Spleen (tissue), 7 donors: Measurements from ENCODE around the gene ARL14.

Experiments used
- POLR2A ChIP-seq, 3 donors: fragments of 450-650 bp; IDR thresholded peaks; one replicate each; pipeline ENCODE4 v1.5.1; 2017; ENCODE audit warnings: antibody characterized with exemption in 3 of 3, mild to moderate bottlenecking in 1 of 3
- TF ChIP-seq, protein P1 (sequence below), 11 experiments: fragments of 200-600 bp in 7 of 11; fragments of 450-650 bp in 4 of 11; sonication (generic) in 4 of 11; IDR thresholded peaks in 8 of 11; conservative IDR thresholded peaks in 3 of 11; 1 replicate in 7 of 11; 2 replicates in 4 of 11; pipeline versions ENCODE4 v1.4.0 to v1.8.0; 2016 to 2021; ENCODE audit warnings: antibody characterized with exemption in 11 of 11, inconsistent platforms in 4 of 11, mild to moderate bottlenecking in 1 of 11
- donor health status: DM: no; HTN: no; CAD: no; lungs with moderate emphysema.
- donor health status: DM: no; HTN: no; CAD: no.
- donor health status: DM: no; HTN: no; CAD: no.

- no peak for TF ChIP-seq POLR2A (IDR thresholded peaks at IDR 0.05)
- TF ChIP-seq, protein P1, sequence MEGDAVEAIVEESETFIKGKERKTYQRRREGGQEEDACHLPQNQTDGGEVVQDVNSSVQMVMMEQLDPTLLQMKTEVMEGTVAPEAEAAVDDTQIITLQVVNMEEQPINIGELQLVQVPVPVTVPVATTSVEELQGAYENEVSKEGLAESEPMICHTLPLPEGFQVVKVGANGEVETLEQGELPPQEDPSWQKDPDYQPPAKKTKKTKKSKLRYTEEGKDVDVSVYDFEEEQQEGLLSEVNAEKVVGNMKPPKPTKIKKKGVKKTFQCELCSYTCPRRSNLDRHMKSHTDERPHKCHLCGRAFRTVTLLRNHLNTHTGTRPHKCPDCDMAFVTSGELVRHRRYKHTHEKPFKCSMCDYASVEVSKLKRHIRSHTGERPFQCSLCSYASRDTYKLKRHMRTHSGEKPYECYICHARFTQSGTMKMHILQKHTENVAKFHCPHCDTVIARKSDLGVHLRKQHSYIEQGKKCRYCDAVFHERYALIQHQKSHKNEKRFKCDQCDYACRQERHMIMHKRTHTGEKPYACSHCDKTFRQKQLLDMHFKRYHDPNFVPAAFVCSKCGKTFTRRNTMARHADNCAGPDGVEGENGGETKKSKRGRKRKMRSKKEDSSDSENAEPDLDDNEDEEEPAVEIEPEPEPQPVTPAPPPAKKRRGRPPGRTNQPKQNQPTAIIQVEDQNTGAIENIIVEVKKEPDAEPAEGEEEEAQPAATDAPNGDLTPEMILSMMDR (IDR thresholded peaks at IDR 0.05 in 8 of 11, conservative IDR thresholded peaks at IDR 0.05 in 3 of 11): no peak
Measured at GRCh38 chr3:160641665-160642309, 35.2 kb upstream of the ARL14 start.
